ENCODE measurements around the gene EIF4EBP2. TPM values are rescaled to one million over a fixed set of nuclear protein-coding genes. Genes with fewer than 3 reads are reported as not detected.

EIF4EBP2 gene
- total and polyA plus RNA-seq, 3 donors from 2014 or later, result 41.2 to 50.8 (median 50.7) TPM

DNA sequence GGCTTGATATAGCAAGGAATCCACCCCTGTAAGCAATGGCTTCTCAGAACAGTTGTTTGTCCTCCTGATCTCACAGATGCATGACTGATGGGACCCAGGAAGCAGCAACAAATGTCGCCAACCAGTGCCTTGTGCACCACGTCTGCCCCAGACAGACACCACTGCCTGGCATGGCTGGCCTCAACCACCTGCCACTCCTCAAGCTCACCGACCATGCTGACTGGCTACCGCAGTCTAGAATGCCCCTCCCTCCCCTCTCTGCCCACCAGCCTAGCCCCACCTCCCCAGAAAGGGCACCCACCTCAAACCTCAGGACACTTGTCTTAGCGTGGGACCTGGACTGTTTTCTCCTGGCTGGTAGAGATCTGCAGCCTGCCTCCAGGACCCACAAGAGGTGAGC lies 45.5 kb upstream of the EIF4EBP2 start:
- no peak overlapping the region for H3K27ac ChIP-seq
- WGBS, 2 donors, result 84 to 86% methylated on average over 2 to 5 of the region's 5 CpGs
- TF ChIP-seq, protein P1, sequence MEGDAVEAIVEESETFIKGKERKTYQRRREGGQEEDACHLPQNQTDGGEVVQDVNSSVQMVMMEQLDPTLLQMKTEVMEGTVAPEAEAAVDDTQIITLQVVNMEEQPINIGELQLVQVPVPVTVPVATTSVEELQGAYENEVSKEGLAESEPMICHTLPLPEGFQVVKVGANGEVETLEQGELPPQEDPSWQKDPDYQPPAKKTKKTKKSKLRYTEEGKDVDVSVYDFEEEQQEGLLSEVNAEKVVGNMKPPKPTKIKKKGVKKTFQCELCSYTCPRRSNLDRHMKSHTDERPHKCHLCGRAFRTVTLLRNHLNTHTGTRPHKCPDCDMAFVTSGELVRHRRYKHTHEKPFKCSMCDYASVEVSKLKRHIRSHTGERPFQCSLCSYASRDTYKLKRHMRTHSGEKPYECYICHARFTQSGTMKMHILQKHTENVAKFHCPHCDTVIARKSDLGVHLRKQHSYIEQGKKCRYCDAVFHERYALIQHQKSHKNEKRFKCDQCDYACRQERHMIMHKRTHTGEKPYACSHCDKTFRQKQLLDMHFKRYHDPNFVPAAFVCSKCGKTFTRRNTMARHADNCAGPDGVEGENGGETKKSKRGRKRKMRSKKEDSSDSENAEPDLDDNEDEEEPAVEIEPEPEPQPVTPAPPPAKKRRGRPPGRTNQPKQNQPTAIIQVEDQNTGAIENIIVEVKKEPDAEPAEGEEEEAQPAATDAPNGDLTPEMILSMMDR (IDR thresholded peaks at IDR 0.05), result no peak
- TF ChIP-seq POLR2A (IDR thresholded peaks at IDR 0.05), result no peak
- no peaks in the 10 kb centered on the region for H3K27me3 ChIP-seq
- H3K9me3 ChIP-seq, result no peaks in the 10 kb centered on the region
- DNase-seq, result no peak
- intact Hi-C loops (cut with DNase I; ENCODE audit: low total_unique reads), result no loop called here
- H3K36me3 ChIP-seq (ENCODE audit: low read depth, missing control alignments), result no peaks in the 10 kb centered on the region
- no peak overlapping the region for H3K4me3 ChIP-seq
- H3K4me1 ChIP-seq, result no peaks in the 10 kb centered on the region

DNA sequence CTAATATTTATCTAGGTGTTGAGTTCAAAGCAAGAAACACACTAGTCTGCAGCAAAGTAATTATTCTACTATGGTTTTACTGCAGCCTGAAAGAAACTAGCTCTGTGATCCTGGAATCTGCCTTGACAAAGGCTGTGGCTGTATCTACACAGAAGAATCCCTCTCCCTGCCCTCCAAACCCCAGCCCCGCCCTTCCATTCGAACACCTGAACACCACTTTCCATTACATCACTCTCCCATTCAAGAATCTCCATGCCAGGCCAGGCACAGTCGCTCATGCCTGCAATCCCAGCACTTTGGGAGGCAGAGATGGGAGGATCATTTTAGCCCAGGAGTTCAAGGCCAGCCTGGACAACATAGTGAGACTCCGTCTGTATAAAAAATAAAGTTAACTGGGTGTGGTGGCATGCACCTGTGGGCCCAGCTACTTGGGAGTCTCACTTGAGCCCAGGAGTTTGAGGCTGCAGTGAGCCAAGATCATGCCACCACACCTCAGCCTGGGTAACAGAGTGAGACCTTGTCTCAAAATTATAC lies 44.9 kb upstream of the EIF4EBP2 start:
- intact Hi-C loops (cut with DNase I; ENCODE audit: low total_unique reads), result no loop called here

DNA sequence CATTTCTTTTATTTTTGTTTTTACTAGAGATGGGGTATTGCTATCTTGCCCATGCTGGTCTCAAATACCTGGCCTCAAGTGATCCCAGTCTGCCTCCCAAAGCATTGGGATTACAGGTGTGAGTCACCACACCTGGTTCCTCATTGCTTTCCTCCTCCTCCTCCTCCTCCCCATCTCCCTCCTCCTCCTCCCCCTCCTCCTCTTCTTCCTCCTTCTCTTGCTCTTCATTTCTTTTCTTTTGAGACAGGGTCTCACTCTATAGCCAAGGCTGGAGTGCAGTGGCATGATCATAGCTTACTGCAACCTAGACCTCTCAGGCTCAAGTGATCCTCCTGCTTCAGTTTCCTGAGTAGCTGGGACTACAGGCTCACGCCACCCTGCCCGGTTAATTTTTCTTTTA lies 43.7 kb upstream of the EIF4EBP2 start:
- Histone ChIP-seq H3K36me3 (ENCODE audit: low read depth, missing control alignments) (no peaks in the 10 kb centered on the region), H3K4me3 (no peak overlapping the region), H3K9me3 (no peaks in the 10 kb centered on the region), H3K27ac (no peak overlapping the region), H3K4me1 (peaks cover 7% of the 10 kb centered on the region), H3K27me3 (no peaks in the 10 kb centered on the region)
- DNase-seq, result no peak
- TF ChIP-seq POLR2A (IDR thresholded peaks at IDR 0.05), result no peak
- TF ChIP-seq, protein P1 (IDR thresholded peaks at IDR 0.05), result no peak
- intact Hi-C loops (cut with DNase I; ENCODE audit: low total_unique reads), result loop anchor here (5.0 kb wide), 1 partner anchor 138 kb away; no protein-coding TSS in a partner anchor
- WGBS, 2 donors, result 90 to 97% methylated on average over 2 of the region's 2 CpGs

More for the DNA sequence above, 44.9 kb upstream of the EIF4EBP2 start:
- TF ChIP-seq POLR2A (IDR thresholded peaks at IDR 0.05), result no peak
- TF ChIP-seq, protein P1 (IDR thresholded peaks at IDR 0.05), result no peak
- no peaks in the 10 kb centered on the region for H3K36me3 ChIP-seq (ENCODE audit: low read depth, missing control alignments)
- 84 to 86% methylated on average over 4 of the region's 4 CpGs for WGBS, 2 donors
- H3K27me3 ChIP-seq, result no peaks in the 10 kb centered on the region
- no peak overlapping the region for H3K4me3 ChIP-seq
- H3K9me3 ChIP-seq, result no peaks in the 10 kb centered on the region
- H3K4me1 ChIP-seq, result peaks cover 3% of the 10 kb centered on the region
- H3K27ac ChIP-seq, result no peak overlapping the region
- no peak for DNase-seq

DNA sequence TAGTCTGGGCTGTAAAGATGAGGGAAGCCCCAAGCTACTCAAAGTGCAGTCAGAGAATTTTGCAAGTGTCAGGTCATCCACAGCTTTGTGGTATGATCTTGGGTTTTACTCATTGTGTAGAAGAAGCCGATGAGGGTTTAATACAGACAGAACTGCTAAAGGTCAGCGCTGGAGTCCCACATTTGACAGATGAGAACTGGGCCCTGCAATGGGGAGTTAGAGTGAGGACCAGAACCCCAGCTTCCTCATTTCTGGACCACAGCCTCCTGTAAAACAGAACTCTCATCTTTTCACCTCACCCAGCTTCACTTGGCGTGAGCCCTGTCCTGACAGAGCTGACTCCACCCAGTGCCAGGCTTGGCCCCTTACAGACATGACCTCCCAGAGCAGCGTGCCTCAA lies 41.6 kb upstream of the EIF4EBP2 start:
- H3K9me3 ChIP-seq, result no peaks in the 10 kb centered on the region
- peaks cover 7% of the 10 kb centered on the region for H3K4me1 ChIP-seq
- intact Hi-C loops (cut with DNase I; ENCODE audit: low total_unique reads), result loop anchor here (5.0 kb wide), 1 partner anchor 140 kb away; no protein-coding TSS in a partner anchor
- TF ChIP-seq, protein P1 (IDR thresholded peaks at IDR 0.05), result no peak
- TF ChIP-seq POLR2A (IDR thresholded peaks at IDR 0.05), result no peak
- H3K27me3 ChIP-seq, result no peaks in the 10 kb centered on the region
- H3K36me3 ChIP-seq (ENCODE audit: low read depth, missing control alignments), result no peaks in the 10 kb centered on the region
- no peak overlapping the region for H3K4me3 ChIP-seq
- H3K27ac ChIP-seq, result no peak overlapping the region
- WGBS, 2 donors, result 97 to 98% methylated on average over 4 of the region's 4 CpGs
- DNase-seq, result no peak

DNA sequence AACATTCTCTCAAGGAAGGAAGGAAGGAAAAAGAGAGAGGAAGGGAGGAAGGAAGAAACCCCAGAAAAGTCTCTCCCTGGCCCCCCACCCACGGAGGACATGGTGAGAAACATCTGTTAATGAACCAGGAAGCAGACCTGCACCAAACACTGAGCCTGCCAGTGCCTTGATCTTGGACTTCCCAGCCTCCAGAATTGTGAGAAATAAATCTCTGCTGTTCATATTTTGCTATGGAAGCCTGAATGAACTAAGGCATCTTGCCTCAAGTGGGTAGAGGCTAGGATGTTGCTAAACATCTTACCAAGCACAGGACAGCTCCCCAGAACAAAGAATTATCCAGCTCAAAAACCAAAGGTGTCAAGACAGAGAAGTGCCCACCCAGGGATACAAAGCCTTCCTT lies 40.7 kb upstream of the EIF4EBP2 start:
- DNase-seq, result no peak
- WGBS, 2 donors, result 58 to 81% methylated on average over 1 of the region's 1 CpG
- H3K4me1 ChIP-seq, result peaks cover 7% of the 10 kb centered on the region
- H3K4me3 ChIP-seq, result no peak overlapping the region
- H3K36me3 ChIP-seq (ENCODE audit: low read depth, missing control alignments), result no peaks in the 10 kb centered on the region
- H3K27me3 ChIP-seq, result no peaks in the 10 kb centered on the region
- intact Hi-C loops (cut with DNase I; ENCODE audit: low total_unique reads), result loop anchor here (5.0 kb wide), 1 partner anchor 141 kb away; no protein-coding TSS in a partner anchor
- H3K9me3 ChIP-seq, result no peaks in the 10 kb centered on the region
- H3K27ac ChIP-seq, result peak overlapping the region in 1 of 2 donors; percentile 80
- no peak for TF ChIP-seq POLR2A (IDR thresholded peaks at IDR 0.05)
- TF ChIP-seq, protein P1 (IDR thresholded peaks at IDR 0.05), result no peak
